GM19467 (cell line): ENCODE measurements around the gene CAPG.
A peak's percentile ranks its signal among the peaks of the same experiment; 100 is the strongest.

ENCODE experiments used
- ATAC-seq: cut with Tn5 transposase; IDR thresholded peaks from one replicate; pipeline ENCODE4 v1.9.1; 2021; ENCODE audit warnings: mild to moderate bottlenecking, moderate library complexity; ENCODE audit not compliant: unreplicated experiment

The CAPG gene

GRCh38 chr2:85439025-85439472 lies 28.9 kb upstream of the CAPG start:
- no peak for ATAC-seq

- no peak for ATAC-seq
These were observed 28.2 kb upstream of the CAPG start for GRCh38 chr2:85438201-85439024.

- ATAC-seq: peak; percentile 85
These were observed 27.5 kb upstream of the CAPG start for GRCh38 chr2:85437488-85438200.

- no peak for ATAC-seq
These were observed 26.8 kb upstream of the CAPG start for GRCh38 chr2:85436836-85437487.

GRCh38 chr2:85435981-85436835 lies 26.0 kb upstream of the CAPG start:
- ATAC-seq: no peak

- ATAC-seq: no peak
These were observed 25.2 kb upstream of the CAPG start for GRCh38 chr2:85435220-85435958.

- no peak for ATAC-seq
These were observed 24.5 kb upstream of the CAPG start for GRCh38 chr2:85434696-85435095.

- no peak for ATAC-seq
These were observed 23.4 kb upstream of the CAPG start for GRCh38 chr2:85433511-85434089.

GRCh38 chr2:85431570-85432205 lies 21.5 kb upstream of the CAPG start:
- ATAC-seq: no peak

GRCh38 chr2:85430752-85431569 lies 20.8 kb upstream of the CAPG start:
- no peak for ATAC-seq

- ATAC-seq: no peak
These were observed 19.7 kb upstream of the CAPG start for GRCh38 chr2:85429924-85430289.

GRCh38 chr2:85429213-85429923 lies 19.2 kb upstream of the CAPG start:
- ATAC-seq: no peak

GRCh38 chr2:85428343-85428881 lies 18.2 kb upstream of the CAPG start:
- no peak for ATAC-seq

- no peak for ATAC-seq
These were observed 17.2 kb upstream of the CAPG start for GRCh38 chr2:85427300-85427835.

GRCh38 chr2:85425588-85425987 lies 15.4 kb upstream of the CAPG start:
- no peak for ATAC-seq

GRCh38 chr2:85423525-85423924 lies 13.4 kb upstream of the CAPG start:
- no peak for ATAC-seq

- ATAC-seq: no peak
These were observed 11.9 kb upstream of the CAPG start for GRCh38 chr2:85422072-85422457.
